NCI-H1417 (cell line): Measurements from ENCODE around the gene GPR84.
A peak's percentile ranks its signal among the peaks of the same experiment; 100 is the strongest.
"Not testable (repeated sequence)": the region's sequence is repeated elsewhere in the genome, so short reads cannot be mapped to it uniquely, and the experiment has no call there.

Source experiments
- DNase-seq, 3 experiments: peaks; one replicate each; lab custom pipeline; 2025; lab: John Stamatoyannopoulos, UW

The GPR84 gene

DNA sequence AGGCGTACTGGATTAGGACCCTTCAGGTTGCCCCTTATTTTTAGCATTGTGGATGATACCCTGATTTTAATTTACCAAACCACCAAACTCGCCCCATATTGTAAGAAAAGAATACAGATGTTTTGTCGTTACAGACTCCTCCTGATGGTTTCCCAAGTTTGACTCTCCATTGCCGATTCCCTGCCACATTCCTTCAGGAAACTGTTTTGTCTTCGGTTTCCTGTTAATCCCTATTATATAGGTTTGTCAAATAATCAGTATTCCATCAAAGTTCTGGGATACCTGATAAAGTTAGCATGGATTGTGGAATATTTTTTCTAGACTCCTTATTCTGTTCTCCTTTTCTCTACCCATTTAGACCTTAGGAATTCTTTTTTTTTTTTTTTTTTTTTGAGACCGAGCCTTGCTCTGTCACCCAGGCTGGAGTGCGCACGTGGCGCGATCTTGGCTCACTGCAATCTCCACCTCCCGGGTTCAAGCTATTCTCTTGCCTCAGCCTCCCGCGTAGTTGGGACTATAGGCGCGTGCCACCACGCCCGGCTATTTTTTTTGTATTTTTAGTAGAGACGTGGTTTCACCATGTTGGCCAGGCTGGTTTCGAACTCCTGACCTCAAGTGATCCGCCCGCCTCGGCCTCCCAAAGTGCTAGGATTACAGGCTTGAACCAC, 38.7 kb downstream of the GPR84 start:
- DNase-seq = not testable (repeated sequence)

- DNase-seq = peak; percentile 99 to 100 (median 99)
These were observed 39.5 kb downstream of the GPR84 start, which contains the start of gene COPZ1 for GRCh38 chr12:54324617-54325441. COPZ1 (plus strand) TSS chr12:54325131; CDS start chr12:54325164, 33 bp downstream.

- no peak for DNase-seq
These were observed 42.9 kb downstream of the GPR84 start for GRCh38 chr12:54321363-54321762.
